HG02610 (cell line): ENCODE data around the gene PTPRG.

Source experiments
- ATAC-seq: cut with Tn5 transposase; IDR thresholded peaks from one replicate; pipeline ENCODE4 v1.9.1; 2021; ENCODE audit warnings: mild to moderate bottlenecking, moderate library complexity; ENCODE audit not compliant: unreplicated experiment

Gene PTPRG

GRCh38 chr3:61583890-61584875 lies 22.8 kb downstream of the PTPRG start:
- no peak for ATAC-seq

- no peak for ATAC-seq
Observed at GRCh38 chr3:61589856-61590255, 28.5 kb downstream of the PTPRG start.

- no peak for ATAC-seq
Observed at GRCh38 chr3:61591300-61591699, 29.9 kb downstream of the PTPRG start.

- no peak for ATAC-seq
Observed at GRCh38 chr3:61593446-61594029, 32.2 kb downstream of the PTPRG start.

GRCh38 chr3:61594144-61594963 lies 33.0 kb downstream of the PTPRG start:
- no peak for ATAC-seq

- no peak for ATAC-seq
Observed at GRCh38 chr3:61594964-61595285, 33.6 kb downstream of the PTPRG start.

- ATAC-seq: no peak
Observed at GRCh38 chr3:61595288-61595687, 33.9 kb downstream of the PTPRG start.

- ATAC-seq: no peak
Observed at GRCh38 chr3:61595826-61596225, 34.5 kb downstream of the PTPRG start.

- no peak for ATAC-seq
Observed at GRCh38 chr3:61597906-61598305, 36.5 kb downstream of the PTPRG start.

- ATAC-seq: no peak
Observed at GRCh38 chr3:61600195-61600594, 38.8 kb downstream of the PTPRG start.

- ATAC-seq: no peak
Observed at GRCh38 chr3:61601831-61602230, 40.5 kb downstream of the PTPRG start.

- ATAC-seq: no peak
Observed at GRCh38 chr3:61602466-61602865, 41.1 kb downstream of the PTPRG start.

GRCh38 chr3:61605589-61606175 lies 44.3 kb downstream of the PTPRG start:
- no peak for ATAC-seq

GRCh38 chr3:61606196-61606595 lies 44.8 kb downstream of the PTPRG start:
- no peak for ATAC-seq

- ATAC-seq: no peak
Observed at GRCh38 chr3:61608072-61608471, 46.7 kb downstream of the PTPRG start.

GRCh38 chr3:61608711-61609110 lies 47.3 kb downstream of the PTPRG start:
- no peak for ATAC-seq

- ATAC-seq: no peak
Observed at GRCh38 chr3:61610316-61610715, 48.9 kb downstream of the PTPRG start.

GRCh38 chr3:61612211-61613194 lies 51.1 kb downstream of the PTPRG start:
- ATAC-seq: no peak

- ATAC-seq: no peak
Observed at GRCh38 chr3:61613666-61614065, 52.3 kb downstream of the PTPRG start.

GRCh38 chr3:61615643-61616042 lies 54.3 kb downstream of the PTPRG start:
- no peak for ATAC-seq
